ENCODE measurements around the gene KDM4E. TPM values are rescaled to one million over a fixed set of nuclear protein-coding genes. Genes with fewer than 3 reads are reported as not detected.

The KDM4E gene
- total and polyA plus RNA-seq, 9 of the 15 experiments (the other 6 are each of a cell fraction or from before 2014, with no cell fraction given), result 0.04 TPM; not detected in 8

DNA sequence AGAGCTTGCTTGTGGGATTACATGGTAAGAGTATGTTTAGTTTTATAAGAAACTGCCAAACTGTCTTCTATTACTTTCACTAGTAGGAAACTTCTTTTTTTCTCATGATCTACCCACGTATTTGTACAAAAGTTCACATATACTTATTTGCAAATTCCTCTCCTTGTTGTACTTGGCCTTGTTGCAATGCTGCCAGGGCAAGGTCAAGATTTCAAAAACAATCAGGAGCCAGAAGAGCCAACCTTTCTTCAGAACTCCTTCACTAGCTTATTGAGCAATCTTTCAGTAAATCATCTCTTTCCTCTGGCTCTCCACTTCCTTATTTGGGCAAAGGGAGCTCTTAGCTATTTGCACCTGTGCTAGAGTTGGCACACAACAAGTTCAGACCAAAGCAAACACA is 51.4 kb downstream of the KDM4E start:
- Histone ChIP-seq H3K4me3 (no peak overlapping the region), H4K20me1 (replicated peaks; ENCODE audit: control insufficient read depth, insufficient read depth, low read length) (no peaks in the 10 kb centered on the region), H3K4me1 (replicated peaks in 1 of 2; ENCODE audit: control insufficient read depth in 2 of 2, insufficient read depth in 2 of 2, low read length in 2 of 2) (peaks cover 0 to 11% of the 10 kb centered on the region in 2 experiments; a peak in 3 of 5 replicates), H3K27me3 (ENCODE audit: control insufficient read depth in 2 of 2, insufficient read depth in 2 of 2, low read length in 2 of 2) (no peaks in the 10 kb centered on the region), H3K79me2 (ENCODE audit: control insufficient read depth, insufficient read depth, low read length) (no peaks in the 10 kb centered on the region), H3K27ac (ENCODE audit: extremely low read depth, low read depth, low read length) (no peak overlapping the region), H3K9ac (ENCODE audit: insufficient read depth in 1 of 2, low read depth in 2 of 2, low read length in 2 of 2) (no peak overlapping the region), H3K9me3 (replicated peaks; ENCODE audit: control insufficient read depth, insufficient read depth, low read depth, low read length) (no peaks in the 10 kb centered on the region), H2AFZ (ENCODE audit: low read depth, low read length) (no peak overlapping the region), H3K4me2 (ENCODE audit: insufficient read depth, low read length) (no peak overlapping the region), H3K9me1 (ENCODE audit: control insufficient read depth, insufficient read depth, low read length) (no peaks in the 10 kb centered on the region), H3K36me3 (ENCODE audit: control insufficient read depth, insufficient read depth, low read length) (no peaks in the 10 kb centered on the region)
- no peak for TF ChIP-seq PHB (CRISPR knock-in tag; IDR thresholded peaks at IDR 0.05)
- peak; percentile 90 for TF ChIP-seq SPI1 (IDR thresholded peaks at IDR 0.05; ENCODE audit: borderline replicate concordance, low read depth, low read length)
- TF ChIP-seq ZNF780A (CRISPR knock-in tag; IDR thresholded peaks at IDR 0.05), result no peak
- TF ChIP-seq CREM (IDR thresholded peaks at IDR 0.05; ENCODE audit: low read depth), result no peak
- peak; percentile 89 for TF ChIP-seq CEBPG (CRISPR knock-in tag; IDR thresholded peaks at IDR 0.05)
- peak; percentile 93 to 99 for TF ChIP-seq CEBPG (tag; conservative IDR thresholded peaks at IDR 0.05 in 1 of 2, IDR thresholded peaks at IDR 0.05 in 1 of 2)
- TF ChIP-seq MEIS2 (IDR thresholded peaks at IDR 0.05; ENCODE audit: partially characterized antibody), result peak; percentile 87
- TF ChIP-seq SRF (CRISPR knock-in tag; IDR thresholded peaks at IDR 0.05), result peak; percentile 92 to 99
- no peak for TF ChIP-seq ZBTB26 (CRISPR knock-in tag; IDR thresholded peaks at IDR 0.05)
- TF ChIP-seq, protein P1, sequence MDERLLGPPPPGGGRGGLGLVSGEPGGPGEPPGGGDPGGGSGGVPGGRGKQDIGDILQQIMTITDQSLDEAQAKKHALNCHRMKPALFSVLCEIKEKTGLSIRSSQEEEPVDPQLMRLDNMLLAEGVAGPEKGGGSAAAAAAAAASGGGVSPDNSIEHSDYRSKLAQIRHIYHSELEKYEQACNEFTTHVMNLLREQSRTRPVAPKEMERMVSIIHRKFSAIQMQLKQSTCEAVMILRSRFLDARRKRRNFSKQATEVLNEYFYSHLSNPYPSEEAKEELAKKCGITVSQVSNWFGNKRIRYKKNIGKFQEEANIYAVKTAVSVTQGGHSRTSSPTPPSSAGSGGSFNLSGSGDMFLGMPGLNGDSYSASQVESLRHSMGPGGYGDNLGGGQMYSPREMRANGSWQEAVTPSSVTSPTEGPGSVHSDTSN (CRISPR knock-in tag; IDR thresholded peaks at IDR 0.05; ENCODE audit: low read depth), result no peak
- TF ChIP-seq, protein P1 (tag; conservative IDR thresholded peaks at IDR 0.05; ENCODE audit: low read depth), result peak; percentile 86
- TF ChIP-seq, protein P2, sequence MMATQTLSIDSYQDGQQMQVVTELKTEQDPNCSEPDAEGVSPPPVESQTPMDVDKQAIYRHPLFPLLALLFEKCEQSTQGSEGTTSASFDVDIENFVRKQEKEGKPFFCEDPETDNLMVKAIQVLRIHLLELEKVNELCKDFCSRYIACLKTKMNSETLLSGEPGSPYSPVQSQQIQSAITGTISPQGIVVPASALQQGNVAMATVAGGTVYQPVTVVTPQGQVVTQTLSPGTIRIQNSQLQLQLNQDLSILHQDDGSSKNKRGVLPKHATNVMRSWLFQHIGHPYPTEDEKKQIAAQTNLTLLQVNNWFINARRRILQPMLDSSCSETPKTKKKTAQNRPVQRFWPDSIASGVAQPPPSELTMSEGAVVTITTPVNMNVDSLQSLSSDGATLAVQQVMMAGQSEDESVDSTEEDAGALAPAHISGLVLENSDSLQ (IDR thresholded peaks at IDR 0.05), result peak; percentile 37; the same call in 1 of the 2 replicates
- TF ChIP-seq CEBPB (tag; IDR thresholded peaks at IDR 0.05), result peak; percentile 97
- no TSS peak for BruUV-seq (replicated peaks)
- in situ Hi-C loops (cut with MboI) (no loop called here), intact Hi-C loops (cut with micrococcal nuclease) (no loop called here)
- ATAC-seq (no peak), FAIRE-seq (no peak), DNase-seq (ENCODE audit: extremely low read depth in 1 of 4, low spot score in 3 of 4) (no peak)
- WGBS (ENCODE audit: insufficient coverage, low coverage, missing lambda C conversion rate), result 0% methylated on average over 1 of the region's 1 CpG
- CTCF ChIA-PET (ENCODE audit: low intra/inter-chr PET ratio), result no interaction called here
- POLR2A ChIA-PET, result interaction anchor here (1.2 to 1.5 kb wide), 3 partner anchors 12 to 30 kb away, joined by 4 to 5 read pairs (median 4); partner anchors contain the start of gene ENDOD1

Measured in K562 (cell line).